ENCODE data around the gene RNF31. TPM values are rescaled to one million over a fixed set of nuclear protein-coding genes. Genes with fewer than 3 reads are reported as not detected.

Gene RNF31
- total RNA-seq, 1 donor from 2014 or later, result 79.4 TPM

DNA sequence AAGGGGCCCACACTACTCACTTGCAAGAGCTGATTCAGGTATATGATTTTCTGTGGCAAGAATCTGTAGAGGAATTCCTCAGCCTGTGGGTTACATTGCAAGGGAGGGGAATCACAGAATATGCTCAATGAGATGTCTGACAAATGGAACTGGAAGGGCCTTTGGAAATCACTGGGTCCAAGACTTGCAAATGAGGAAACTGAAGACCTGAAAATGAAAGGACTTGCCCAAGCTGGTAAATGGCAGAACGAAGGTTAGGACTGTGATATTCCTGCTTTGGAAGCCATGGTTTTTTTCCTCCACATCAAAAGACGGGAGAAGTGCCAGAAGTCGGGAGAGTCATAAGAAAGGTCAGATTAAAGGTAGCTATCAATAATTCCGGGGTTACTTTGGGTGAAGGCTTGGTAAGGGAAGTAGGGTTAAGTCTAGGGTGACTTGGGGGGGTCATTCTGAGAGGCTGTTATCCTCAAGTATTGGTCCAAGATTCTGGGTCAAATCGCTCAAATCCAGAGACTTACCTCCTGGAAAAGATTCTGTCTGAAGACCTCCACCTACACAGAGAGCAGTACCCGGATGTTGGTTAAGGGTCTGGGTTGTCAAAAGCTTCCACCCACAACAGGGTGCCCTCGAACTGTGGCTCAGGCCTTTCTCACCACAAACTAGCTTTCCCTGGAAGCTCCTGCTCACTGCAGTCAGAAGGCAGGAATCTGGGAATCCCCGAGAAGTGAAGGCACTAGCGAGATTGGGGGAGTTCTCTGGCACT, 1.4 kb upstream of the RNF31 start:
- TF ChIP-seq, protein P1, sequence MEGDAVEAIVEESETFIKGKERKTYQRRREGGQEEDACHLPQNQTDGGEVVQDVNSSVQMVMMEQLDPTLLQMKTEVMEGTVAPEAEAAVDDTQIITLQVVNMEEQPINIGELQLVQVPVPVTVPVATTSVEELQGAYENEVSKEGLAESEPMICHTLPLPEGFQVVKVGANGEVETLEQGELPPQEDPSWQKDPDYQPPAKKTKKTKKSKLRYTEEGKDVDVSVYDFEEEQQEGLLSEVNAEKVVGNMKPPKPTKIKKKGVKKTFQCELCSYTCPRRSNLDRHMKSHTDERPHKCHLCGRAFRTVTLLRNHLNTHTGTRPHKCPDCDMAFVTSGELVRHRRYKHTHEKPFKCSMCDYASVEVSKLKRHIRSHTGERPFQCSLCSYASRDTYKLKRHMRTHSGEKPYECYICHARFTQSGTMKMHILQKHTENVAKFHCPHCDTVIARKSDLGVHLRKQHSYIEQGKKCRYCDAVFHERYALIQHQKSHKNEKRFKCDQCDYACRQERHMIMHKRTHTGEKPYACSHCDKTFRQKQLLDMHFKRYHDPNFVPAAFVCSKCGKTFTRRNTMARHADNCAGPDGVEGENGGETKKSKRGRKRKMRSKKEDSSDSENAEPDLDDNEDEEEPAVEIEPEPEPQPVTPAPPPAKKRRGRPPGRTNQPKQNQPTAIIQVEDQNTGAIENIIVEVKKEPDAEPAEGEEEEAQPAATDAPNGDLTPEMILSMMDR (conservative IDR thresholded peaks at IDR 0.05; ENCODE audit: low read depth, low read length), result no peak
- peak overlapping the region; percentile 94 for H3K4me3 ChIP-seq (ENCODE audit: low read depth, low read length)
- no peak for DNase-seq (ENCODE audit: low read depth)

GRCh38 chr14:24146453-24146977, 783 bp upstream of the RNF31 start, which contains the start of gene PSME2:
TSS of gene PSME2 (minus strand) at chr14:24146610. CDS start at chr14:24146581, 29 bp downstream.
- DNase-seq (ENCODE audit: low read depth), result peak; percentile 66
- peak within 1 kb of the TSS; percentile 94 for H3K4me3 ChIP-seq (ENCODE audit: low read depth, low read length)
- TF ChIP-seq, protein P1 (conservative IDR thresholded peaks at IDR 0.05; ENCODE audit: low read depth, low read length), result no peak

DNA sequence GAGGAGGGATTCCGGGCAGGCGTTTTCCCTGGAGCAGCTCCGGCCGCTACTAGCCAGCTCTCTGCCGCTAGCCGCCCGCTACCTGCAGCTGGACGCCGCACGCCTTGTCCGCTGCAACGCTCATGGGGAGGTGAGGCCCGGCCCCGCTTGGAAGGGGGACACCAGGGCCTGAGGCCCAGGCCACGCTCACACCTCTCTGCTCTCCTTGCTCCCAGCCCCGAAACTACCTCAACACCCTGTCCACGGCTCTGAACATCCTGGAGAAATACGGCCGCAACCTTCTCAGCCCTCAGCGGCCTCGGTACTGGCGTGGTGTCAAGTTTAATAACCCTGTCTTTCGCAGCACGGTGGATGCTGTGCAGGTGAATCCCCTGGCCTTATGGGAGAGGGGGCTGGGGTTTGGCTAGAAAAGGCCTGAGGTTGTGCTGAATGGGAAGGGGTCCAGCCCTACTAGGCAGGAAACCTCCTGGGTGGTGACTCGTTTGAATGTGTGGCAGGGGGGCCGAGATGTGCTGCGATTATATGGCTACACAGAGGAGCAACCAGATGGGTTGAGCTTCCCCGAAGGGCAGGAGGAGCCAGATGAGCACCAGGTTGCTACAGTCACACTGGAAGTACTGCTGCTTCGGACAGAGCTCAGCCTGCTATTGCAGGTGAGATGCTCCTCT, 597 bp downstream of the RNF31 start:
- TF ChIP-seq, protein P1 (conservative IDR thresholded peaks at IDR 0.05; ENCODE audit: low read depth, low read length), result no peak
- no peak for DNase-seq (ENCODE audit: low read depth)
- peak overlapping the region; percentile 94 for H3K4me3 ChIP-seq (ENCODE audit: low read depth, low read length)

GRCh38 chr14:24149302-24149969, 2.1 kb downstream of the RNF31 start:
- TF ChIP-seq, protein P1 (conservative IDR thresholded peaks at IDR 0.05; ENCODE audit: low read depth, low read length), result no peak
- H3K4me3 ChIP-seq (ENCODE audit: low read depth, low read length), result no peak overlapping the region
- no peak for DNase-seq (ENCODE audit: low read depth)

GRCh38 chr14:24150061-24150460, 2.8 kb downstream of the RNF31 start:
- no peak for DNase-seq (ENCODE audit: low read depth)
- H3K4me3 ChIP-seq (ENCODE audit: low read depth, low read length), result no peak overlapping the region
- TF ChIP-seq, protein P1 (conservative IDR thresholded peaks at IDR 0.05; ENCODE audit: low read depth, low read length), result no peak

- TF ChIP-seq, protein P1 (conservative IDR thresholded peaks at IDR 0.05; ENCODE audit: low read depth, low read length), result no peak
- no peak overlapping the region for H3K4me3 ChIP-seq (ENCODE audit: low read depth, low read length)
- DNase-seq (ENCODE audit: low read depth), result no peak
Measured at GRCh38 chr14:24150567-24150966, 3.3 kb downstream of the RNF31 start.
